ENCODE results near the gene PNLIPRP1.

Gene PNLIPRP1

DNA sequence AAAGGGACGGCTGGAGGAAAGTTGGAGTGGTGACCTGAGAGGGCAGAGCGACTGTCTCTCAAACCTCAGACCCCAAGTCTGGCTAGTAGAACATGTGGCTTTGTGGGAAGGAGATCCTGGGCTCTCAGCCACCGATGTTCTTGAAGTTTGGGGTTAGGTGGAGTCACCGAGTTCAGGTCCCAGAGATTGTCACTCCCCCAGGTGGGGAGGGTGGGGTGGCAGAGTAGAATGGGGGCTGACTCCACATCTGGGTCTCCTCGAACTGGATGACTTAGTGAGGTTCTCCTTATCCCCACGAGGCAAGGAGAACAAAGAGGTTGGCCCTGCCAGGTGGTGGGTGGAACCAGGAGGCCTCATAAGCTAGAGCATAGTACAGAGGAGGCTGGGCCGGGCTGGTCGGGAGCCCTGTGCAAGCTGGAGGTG lies 15.3 kb downstream of the PNLIPRP1 start (continued):
- TF ChIP-seq, protein P1, sequence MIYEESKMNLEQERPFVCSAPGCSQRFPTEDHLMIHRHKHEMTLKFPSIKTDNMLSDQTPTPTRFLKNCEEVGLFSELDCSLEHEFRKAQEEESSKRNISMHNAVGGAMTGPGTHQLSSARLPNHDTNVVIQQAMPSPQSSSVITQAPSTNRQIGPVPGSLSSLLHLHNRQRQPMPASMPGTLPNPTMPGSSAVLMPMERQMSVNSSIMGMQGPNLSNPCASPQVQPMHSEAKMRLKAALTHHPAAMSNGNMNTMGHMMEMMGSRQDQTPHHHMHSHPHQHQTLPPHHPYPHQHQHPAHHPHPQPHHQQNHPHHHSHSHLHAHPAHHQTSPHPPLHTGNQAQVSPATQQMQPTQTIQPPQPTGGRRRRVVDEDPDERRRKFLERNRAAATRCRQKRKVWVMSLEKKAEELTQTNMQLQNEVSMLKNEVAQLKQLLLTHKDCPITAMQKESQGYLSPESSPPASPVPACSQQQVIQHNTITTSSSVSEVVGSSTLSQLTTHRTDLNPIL (CRISPR knock-in tag; IDR thresholded peaks at IDR 0.05; ENCODE audit: low read depth) = no peak
- TF ChIP-seq RARB (CRISPR knock-in tag; IDR thresholded peaks at IDR 0.05) (no peak), ARNTL (CRISPR knock-in tag; IDR thresholded peaks at IDR 0.05; ENCODE audit: borderline replicate concordance, low read depth) (no peak), ZNF565 (CRISPR knock-in tag; conservative IDR thresholded peaks at IDR 0.05; ENCODE audit: low read depth) (no peak)

DNA sequence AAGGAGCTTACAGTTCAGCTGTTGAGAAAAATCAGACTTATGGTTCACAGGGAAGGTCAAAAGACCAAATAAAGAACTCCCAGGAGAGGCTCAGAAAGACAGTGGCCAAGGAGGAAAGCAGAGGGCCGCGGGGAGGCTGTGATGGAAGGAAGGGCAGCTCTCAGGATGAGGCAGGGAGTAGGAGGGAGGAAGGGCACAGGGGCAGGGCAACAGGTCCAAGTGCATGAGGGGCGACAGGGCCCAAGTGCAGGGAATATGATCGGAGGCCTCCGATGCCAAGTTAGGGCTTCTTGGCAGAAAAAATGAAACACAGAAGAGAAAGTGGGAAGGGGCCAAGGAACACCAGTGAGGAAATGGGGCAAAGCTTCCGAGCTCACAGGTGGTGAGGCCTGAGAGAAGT lies 16.6 kb downstream of the PNLIPRP1 start:
- TF ChIP-seq ZFP30 (CRISPR knock-in tag; IDR thresholded peaks at IDR 0.05) (no peak), ESRRG (CRISPR knock-in tag; IDR thresholded peaks at IDR 0.05) (no peak), ISL1 (CRISPR knock-in tag; IDR thresholded peaks at IDR 0.05) (no peak), TCF4 (CRISPR knock-in tag; IDR thresholded peaks at IDR 0.05; ENCODE audit: borderline replicate concordance) (no peak), ZC3H10 (CRISPR knock-in tag; IDR thresholded peaks at IDR 0.05) (no peak), SNAI2 (CRISPR knock-in tag; IDR thresholded peaks at IDR 0.05) (no peak), ZNF8 (CRISPR knock-in tag; IDR thresholded peaks at IDR 0.05) (no peak), CSDC2 (CRISPR knock-in tag; IDR thresholded peaks at IDR 0.05) (no peak), OSR1 (CRISPR knock-in tag; IDR thresholded peaks at IDR 0.05) (no peak), RARB (CRISPR knock-in tag; IDR thresholded peaks at IDR 0.05) (no peak), ARNTL (CRISPR knock-in tag; IDR thresholded peaks at IDR 0.05; ENCODE audit: borderline replicate concordance, low read depth) (no peak), GLIS3 (CRISPR knock-in tag; IDR thresholded peaks at IDR 0.05) (no peak), TOX (CRISPR knock-in tag; IDR thresholded peaks at IDR 0.05; ENCODE audit: borderline replicate concordance) (no peak), ZNF70 (CRISPR knock-in tag; IDR thresholded peaks at IDR 0.05) (no peak), ZFP3 (CRISPR knock-in tag; IDR thresholded peaks at IDR 0.05) (no peak)
- TF ChIP-seq, protein P2, sequence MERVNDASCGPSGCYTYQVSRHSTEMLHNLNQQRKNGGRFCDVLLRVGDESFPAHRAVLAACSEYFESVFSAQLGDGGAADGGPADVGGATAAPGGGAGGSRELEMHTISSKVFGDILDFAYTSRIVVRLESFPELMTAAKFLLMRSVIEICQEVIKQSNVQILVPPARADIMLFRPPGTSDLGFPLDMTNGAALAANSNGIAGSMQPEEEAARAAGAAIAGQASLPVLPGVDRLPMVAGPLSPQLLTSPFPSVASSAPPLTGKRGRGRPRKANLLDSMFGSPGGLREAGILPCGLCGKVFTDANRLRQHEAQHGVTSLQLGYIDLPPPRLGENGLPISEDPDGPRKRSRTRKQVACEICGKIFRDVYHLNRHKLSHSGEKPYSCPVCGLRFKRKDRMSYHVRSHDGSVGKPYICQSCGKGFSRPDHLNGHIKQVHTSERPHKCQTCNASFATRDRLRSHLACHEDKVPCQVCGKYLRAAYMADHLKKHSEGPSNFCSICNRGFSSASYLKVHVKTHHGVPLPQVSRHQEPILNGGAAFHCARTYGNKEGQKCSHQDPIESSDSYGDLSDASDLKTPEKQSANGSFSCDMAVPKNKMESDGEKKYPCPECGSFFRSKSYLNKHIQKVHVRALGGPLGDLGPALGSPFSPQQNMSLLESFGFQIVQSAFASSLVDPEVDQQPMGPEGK (CRISPR knock-in tag; IDR thresholded peaks at IDR 0.05; ENCODE audit: borderline replicate concordance) = no peak
- TF ChIP-seq, protein P1 (CRISPR knock-in tag; IDR thresholded peaks at IDR 0.05; ENCODE audit: low read depth) = no peak
- TF ChIP-seq, protein P3, sequence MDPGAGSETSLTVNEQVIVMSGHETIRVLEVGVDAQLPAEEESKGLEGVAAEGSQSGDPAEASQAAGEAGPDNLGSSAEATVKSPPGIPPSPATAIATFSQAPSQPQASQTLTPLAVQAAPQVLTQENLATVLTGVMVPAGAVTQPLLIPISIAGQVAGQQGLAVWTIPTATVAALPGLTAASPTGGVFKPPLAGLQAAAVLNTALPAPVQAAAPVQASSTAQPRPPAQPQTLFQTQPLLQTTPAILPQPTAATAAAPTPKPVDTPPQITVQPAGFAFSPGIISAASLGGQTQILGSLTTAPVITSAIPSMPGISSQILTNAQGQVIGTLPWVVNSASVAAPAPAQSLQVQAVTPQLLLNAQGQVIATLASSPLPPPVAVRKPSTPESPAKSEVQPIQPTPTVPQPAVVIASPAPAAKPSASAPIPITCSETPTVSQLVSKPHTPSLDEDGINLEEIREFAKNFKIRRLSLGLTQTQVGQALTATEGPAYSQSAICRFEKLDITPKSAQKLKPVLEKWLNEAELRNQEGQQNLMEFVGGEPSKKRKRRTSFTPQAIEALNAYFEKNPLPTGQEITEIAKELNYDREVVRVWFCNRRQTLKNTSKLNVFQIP (CRISPR knock-in tag; IDR thresholded peaks at IDR 0.05; ENCODE audit: borderline replicate concordance, low read depth) = no peak
- TF ChIP-seq, protein P4, sequence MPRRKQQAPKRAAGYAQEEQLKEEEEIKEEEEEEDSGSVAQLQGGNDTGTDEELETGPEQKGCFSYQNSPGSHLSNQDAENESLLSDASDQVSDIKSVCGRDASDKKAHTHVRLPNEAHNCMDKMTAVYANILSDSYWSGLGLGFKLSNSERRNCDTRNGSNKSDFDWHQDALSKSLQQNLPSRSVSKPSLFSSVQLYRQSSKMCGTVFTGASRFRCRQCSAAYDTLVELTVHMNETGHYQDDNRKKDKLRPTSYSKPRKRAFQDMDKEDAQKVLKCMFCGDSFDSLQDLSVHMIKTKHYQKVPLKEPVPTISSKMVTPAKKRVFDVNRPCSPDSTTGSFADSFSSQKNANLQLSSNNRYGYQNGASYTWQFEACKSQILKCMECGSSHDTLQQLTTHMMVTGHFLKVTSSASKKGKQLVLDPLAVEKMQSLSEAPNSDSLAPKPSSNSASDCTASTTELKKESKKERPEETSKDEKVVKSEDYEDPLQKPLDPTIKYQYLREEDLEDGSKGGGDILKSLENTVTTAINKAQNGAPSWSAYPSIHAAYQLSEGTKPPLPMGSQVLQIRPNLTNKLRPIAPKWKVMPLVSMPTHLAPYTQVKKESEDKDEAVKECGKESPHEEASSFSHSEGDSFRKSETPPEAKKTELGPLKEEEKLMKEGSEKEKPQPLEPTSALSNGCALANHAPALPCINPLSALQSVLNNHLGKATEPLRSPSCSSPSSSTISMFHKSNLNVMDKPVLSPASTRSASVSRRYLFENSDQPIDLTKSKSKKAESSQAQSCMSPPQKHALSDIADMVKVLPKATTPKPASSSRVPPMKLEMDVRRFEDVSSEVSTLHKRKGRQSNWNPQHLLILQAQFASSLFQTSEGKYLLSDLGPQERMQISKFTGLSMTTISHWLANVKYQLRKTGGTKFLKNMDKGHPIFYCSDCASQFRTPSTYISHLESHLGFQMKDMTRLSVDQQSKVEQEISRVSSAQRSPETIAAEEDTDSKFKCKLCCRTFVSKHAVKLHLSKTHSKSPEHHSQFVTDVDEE (CRISPR knock-in tag; IDR thresholded peaks at IDR 0.05) = no peak
- ATAC-seq = no peak

DNA sequence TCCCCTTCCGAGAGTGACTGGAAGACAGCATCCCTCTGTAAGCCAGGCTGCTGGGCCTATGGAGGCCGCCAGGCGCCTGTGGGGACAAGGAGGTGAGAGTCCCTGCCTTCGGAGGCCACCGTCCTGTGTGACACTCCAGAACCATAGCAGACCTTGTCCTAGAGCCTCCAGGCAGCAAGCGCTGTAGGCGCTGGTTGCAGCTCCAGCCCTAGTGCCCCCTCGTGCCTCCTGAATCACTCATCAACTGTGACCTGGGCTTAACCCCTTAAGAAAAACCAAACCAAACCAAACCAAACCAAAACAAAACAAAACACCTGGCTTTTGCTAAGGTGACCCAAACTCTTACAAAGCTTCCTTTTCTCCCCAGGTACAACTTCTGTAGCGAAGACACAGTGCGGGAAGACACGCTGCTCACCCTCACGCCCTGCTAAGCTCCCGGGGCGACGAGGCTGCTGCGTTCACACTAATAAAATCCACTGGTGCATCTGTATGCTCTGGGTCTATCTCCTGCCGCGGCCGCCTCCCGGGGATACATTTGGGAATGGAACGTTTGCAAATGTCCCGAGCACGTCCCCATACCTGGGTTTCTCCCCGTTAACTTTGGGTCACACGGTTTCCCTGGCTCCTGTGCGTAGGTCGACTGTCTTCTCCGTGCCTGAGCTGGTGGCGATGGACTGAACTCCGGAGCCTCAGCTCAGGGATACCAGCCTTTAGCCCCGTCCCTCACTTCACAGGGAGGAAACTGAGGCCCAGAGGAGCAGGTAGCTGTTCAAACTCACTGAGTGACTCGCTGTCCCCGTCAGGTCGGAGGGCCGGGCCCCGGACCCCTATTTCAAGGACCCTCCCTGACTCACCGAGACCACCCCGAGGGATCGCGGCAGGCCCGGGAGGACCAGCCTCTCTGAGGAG lies 18.2 kb downstream of the PNLIPRP1 start:
- ATAC-seq = no peak
- TF ChIP-seq BACH2 (CRISPR knock-in tag; IDR thresholded peaks at IDR 0.05; ENCODE audit: borderline replicate concordance) (no peak), GLIS3 (CRISPR knock-in tag; IDR thresholded peaks at IDR 0.05) (no peak), ISL1 (CRISPR knock-in tag; IDR thresholded peaks at IDR 0.05) (no peak)

Measured in SK-N-SH treated with all-trans-retinoic acid at 6 μM for 48 hours (cell line).